ENCODE data around the gene TWIST2.

GRCh38 chr2:238863749-238864206, 15.9 kb downstream of the TWIST2 start:
- TF ChIP-seq POLR2A (IDR thresholded peaks at IDR 0.05) (no peak), CTCF (IDR thresholded peaks at IDR 0.05) (no peak)
